Loucy (cell line): ENCODE results near the gene INTS14.

Source experiments
- H2AFZ ChIP-seq: fragments of 200-600 bp; sonication (generic); 2 replicates; pipeline ENCODE4 v1.6.0; 2016; ENCODE audit warnings: antibody characterized with exemption, mild to moderate bottlenecking, low read length, moderate library complexity
- H3F3A ChIP-seq: fragments of 200-600 bp; 2 replicates; pipeline ENCODE4 v1.6.0; 2016; ENCODE audit warnings: antibody characterized with exemption, low read depth, mild to moderate bottlenecking
- H3K27me3 ChIP-seq: fragments of 200-600 bp; sonication (generic); 2 replicates; pipeline ENCODE4 v1.6.1; 2014; ENCODE audit warnings: low read length, mild to moderate bottlenecking; ENCODE audit not compliant: insufficient read depth, poor library complexity, severe bottlenecking
- H3K36me3 ChIP-seq: fragments of 200-600 bp; sonication (generic); 2 replicates; pipeline ENCODE4 v1.6.1; 2016; ENCODE audit warnings: low read length; ENCODE audit not compliant: insufficient read depth
- H3K4me1 ChIP-seq: fragments of 200-600 bp; sonication (generic); 2 replicates; pipeline ENCODE4 v1.5.1; 2014; ENCODE audit warnings: low read length, mild to moderate bottlenecking; ENCODE audit not compliant: insufficient read depth, poor library complexity, severe bottlenecking
- H3K4me2 ChIP-seq: fragments of 200-600 bp; sonication (generic); 2 replicates; pipeline ENCODE4 v1.6.0; 2014; ENCODE audit warnings: antibody characterized with exemption, low read length, low read depth, mild to moderate bottlenecking; ENCODE audit not compliant: poor library complexity, severe bottlenecking
- H3K4me3 ChIP-seq: fragments of 200-600 bp; sonication (generic); 2 replicates; pipeline ENCODE4 v1.5.1; 2014; ENCODE audit warnings: low read length, mild to moderate bottlenecking, mixed read lengths; ENCODE audit not compliant: poor library complexity, severe bottlenecking
- H3K79me2 ChIP-seq: fragments of 200-600 bp; sonication (generic); 2 replicates; pipeline ENCODE4 v1.6.1; 2014; ENCODE audit warnings: low read length; ENCODE audit not compliant: insufficient read depth
- H3K9ac ChIP-seq: fragments of 200-600 bp; sonication (generic); 2 replicates; pipeline ENCODE4 v1.6.0; 2014; ENCODE audit warnings: mild to moderate bottlenecking, low read depth, low read length, moderate library complexity; ENCODE audit not compliant: poor library complexity, severe bottlenecking
- H3K9me2 ChIP-seq: fragments of 200-600 bp; sonication (generic); replicated peaks from 2 replicates; pipeline ENCODE4 v1.6.1; 2016; ENCODE audit warnings: low read depth, low read length, mixed read lengths
- H3K9me3 ChIP-seq: fragments of 200-600 bp; sonication (generic); 2 replicates; pipeline ENCODE4 v1.6.1; 2014; ENCODE audit warnings: mild to moderate bottlenecking, antibody characterized with exemption, low read length, low read depth; ENCODE audit not compliant: insufficient read depth
- H4K20me1 ChIP-seq: fragments of 200-600 bp; sonication (generic); 2 replicates; pipeline ENCODE4 v1.6.0; 2014; ENCODE audit warnings: antibody characterized with exemption, low read length, mild to moderate bottlenecking; ENCODE audit not compliant: insufficient read depth, poor library complexity, severe bottlenecking
- EZH2phosphoT487 ChIP-seq: fragments of 200-600 bp; IDR thresholded peaks from 2 replicates; pipeline ENCODE4 v1.6.1; 2018; ENCODE audit warnings: antibody characterized with exemption, mild to moderate bottlenecking, moderate library complexity, borderline replicate concordance
- TF ChIP-seq, protein P1 (sequence below): fragments of 200-600 bp; sonication (generic); conservative IDR thresholded peaks from 2 replicates; pipeline ENCODE4 v1.5.1; 2014; ENCODE audit warnings: mild to moderate bottlenecking, antibody characterized with exemption, low read length

Gene INTS14

GRCh38 chr15:65541231-65541820 is 69.6 kb downstream of the INTS14 start:
- no peaks in the 10 kb centered on the region; the same call in 1 of the 2 replicates for H3K36me3 ChIP-seq
- H3K4me2 ChIP-seq: peak overlapping the region; percentile 36
- TF ChIP-seq EZH2phosphoT487: no peak
- TF ChIP-seq, protein P1, sequence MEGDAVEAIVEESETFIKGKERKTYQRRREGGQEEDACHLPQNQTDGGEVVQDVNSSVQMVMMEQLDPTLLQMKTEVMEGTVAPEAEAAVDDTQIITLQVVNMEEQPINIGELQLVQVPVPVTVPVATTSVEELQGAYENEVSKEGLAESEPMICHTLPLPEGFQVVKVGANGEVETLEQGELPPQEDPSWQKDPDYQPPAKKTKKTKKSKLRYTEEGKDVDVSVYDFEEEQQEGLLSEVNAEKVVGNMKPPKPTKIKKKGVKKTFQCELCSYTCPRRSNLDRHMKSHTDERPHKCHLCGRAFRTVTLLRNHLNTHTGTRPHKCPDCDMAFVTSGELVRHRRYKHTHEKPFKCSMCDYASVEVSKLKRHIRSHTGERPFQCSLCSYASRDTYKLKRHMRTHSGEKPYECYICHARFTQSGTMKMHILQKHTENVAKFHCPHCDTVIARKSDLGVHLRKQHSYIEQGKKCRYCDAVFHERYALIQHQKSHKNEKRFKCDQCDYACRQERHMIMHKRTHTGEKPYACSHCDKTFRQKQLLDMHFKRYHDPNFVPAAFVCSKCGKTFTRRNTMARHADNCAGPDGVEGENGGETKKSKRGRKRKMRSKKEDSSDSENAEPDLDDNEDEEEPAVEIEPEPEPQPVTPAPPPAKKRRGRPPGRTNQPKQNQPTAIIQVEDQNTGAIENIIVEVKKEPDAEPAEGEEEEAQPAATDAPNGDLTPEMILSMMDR: no peak
- peaks cover 35% of the 10 kb centered on the region for H3K4me1 ChIP-seq
- H3K9me3 ChIP-seq: no peaks in the 10 kb centered on the region
- H3K9ac ChIP-seq: no peak overlapping the region
- no peaks in the 10 kb centered on the region for H3K9me2 ChIP-seq
- H4K20me1 ChIP-seq: peaks cover 74% of the 10 kb centered on the region
- H3K79me2 ChIP-seq: peaks cover 95% of the 10 kb centered on the region
- H3K27me3 ChIP-seq: no peaks in the 10 kb centered on the region
- H3K4me3 ChIP-seq: no peak overlapping the region
- no peaks in the 10 kb centered on the region for H3F3A ChIP-seq
- no peak overlapping the region for H2AFZ ChIP-seq

DNA sequence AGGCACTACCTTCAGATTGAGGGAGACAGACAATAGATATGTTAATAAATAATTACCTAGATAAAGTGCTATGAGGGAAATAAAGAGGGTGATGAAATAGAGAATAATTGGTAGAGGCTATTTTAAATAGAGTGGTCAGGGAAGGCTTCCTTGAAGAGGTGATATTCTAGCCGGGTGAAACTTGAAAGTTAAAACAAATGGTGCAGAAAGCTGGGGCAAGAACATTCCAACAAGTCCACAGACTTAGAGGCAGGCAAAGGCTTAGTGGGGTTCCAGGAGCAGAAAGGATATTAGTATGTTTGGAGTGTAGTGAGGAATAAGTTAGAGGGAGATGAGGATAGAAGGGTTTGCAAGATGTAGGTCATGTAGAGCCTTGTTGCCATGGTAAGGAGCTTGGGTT is 70.6 kb downstream of the INTS14 start:
- no peak for TF ChIP-seq EZH2phosphoT487
- TF ChIP-seq, protein P1: no peak
- H3K4me3 ChIP-seq: peak overlapping the region; percentile 24
- no peak overlapping the region for H2AFZ ChIP-seq
- H3F3A ChIP-seq: no peaks in the 10 kb centered on the region
- H3K27me3 ChIP-seq: no peaks in the 10 kb centered on the region
- H3K4me1 ChIP-seq: peaks cover 38% of the 10 kb centered on the region
- H3K9me2 ChIP-seq: no peaks in the 10 kb centered on the region
- peaks cover 95% of the 10 kb centered on the region for H3K79me2 ChIP-seq
- H3K9me3 ChIP-seq: no peaks in the 10 kb centered on the region
- no peaks in the 10 kb centered on the region; the same call in 1 of the 2 replicates for H3K36me3 ChIP-seq
- peaks cover 76% of the 10 kb centered on the region for H4K20me1 ChIP-seq
- peak overlapping the region; percentile 36 for H3K4me2 ChIP-seq
- no peak overlapping the region for H3K9ac ChIP-seq

GRCh38 chr15:65535192-65535591 is 75.7 kb downstream of the INTS14 start:
- no peaks in the 10 kb centered on the region for H3K27me3 ChIP-seq
- peaks cover 53% of the 10 kb centered on the region for H3K4me1 ChIP-seq
- H3K9me2 ChIP-seq: no peaks in the 10 kb centered on the region
- TF ChIP-seq, protein P1: no peak
- no peak for TF ChIP-seq EZH2phosphoT487
- no peaks in the 10 kb centered on the region for H3K9me3 ChIP-seq
- H3K4me2 ChIP-seq: peak overlapping the region; percentile 96
- peaks cover 96% of the 10 kb centered on the region for H3K79me2 ChIP-seq
- no peak overlapping the region for H2AFZ ChIP-seq
- H3K36me3 ChIP-seq: no peaks in the 10 kb centered on the region; the same call in 1 of the 2 replicates
- H4K20me1 ChIP-seq: peaks cover 73% of the 10 kb centered on the region
- peak overlapping the region; percentile 97 for H3K4me3 ChIP-seq
- H3K9ac ChIP-seq: no peak overlapping the region
- no peaks in the 10 kb centered on the region for H3F3A ChIP-seq
